Type B pancreatic cell (in vitro differentiated cells): ENCODE results near the gene PLD5. TPM values are rescaled to one million over a fixed set of nuclear protein-coding genes. Genes with fewer than 3 reads are reported as not detected.

Source experiments
- DNase-seq: peaks from one replicate; pipeline ENCODE4 v3.0.0; 2021; ENCODE audit warnings: mixed read lengths; ENCODE audit not compliant: unreplicated experiment; ENCODE audit errors: extremely low spot score
- H3K27ac Mint-ChIP-seq: 2 replicates; pipeline ENCODE4 v1.8.0; 2021; ENCODE audit warnings: mild to moderate bottlenecking, mixed read lengths
- H3K27me3 Mint-ChIP-seq: 2 replicates; pipeline ENCODE4 v1.8.0; 2021; ENCODE audit warnings: mixed read lengths
- H3K36me3 Mint-ChIP-seq: 2 replicates; pipeline ENCODE4 v1.8.0; 2021; ENCODE audit warnings: mixed read lengths
- H3K4me1 Mint-ChIP-seq: one replicate; pipeline ENCODE4 v1.8.0; 2021; ENCODE audit warnings: mixed read lengths; ENCODE audit not compliant: unreplicated experiment
- H3K4me3 Mint-ChIP-seq: 2 replicates; pipeline ENCODE4 v1.8.0; 2021; ENCODE audit warnings: mild to moderate bottlenecking, mixed read lengths
- H3K9me3 Mint-ChIP-seq: 2 replicates; pipeline ENCODE4 v1.8.0; 2021; ENCODE audit warnings: mixed read lengths
- total RNA-seq: library from RNA; stranded (reverse); gene quantifications from 2 replicates; pipeline ENCODE4 v1.2.1, GENCODE V29; 2021; ENCODE audit warnings: low replicate concordance
- TF ChIP-seq, protein P1 (sequence below): fragments of 200-600 bp; sonication (generic); conservative IDR thresholded peaks from 2 replicates; pipeline ENCODE4 v1.5.0; 2021; ENCODE audit warnings: antibody characterized with exemption, mild to moderate bottlenecking

Gene PLD5
- total RNA-seq, 1 donor from 2014 or later: 2.6 TPM

GRCh38 chr1:242178924-242179708 lies 345.4 kb downstream of the PLD5 start:
- no peaks in the 10 kb centered on the region for H3K36me3 Mint-ChIP-seq
- no peaks in the 10 kb centered on the region for H3K27me3 Mint-ChIP-seq
- no peak overlapping the region for H3K4me3 Mint-ChIP-seq
- TF ChIP-seq, protein P1, sequence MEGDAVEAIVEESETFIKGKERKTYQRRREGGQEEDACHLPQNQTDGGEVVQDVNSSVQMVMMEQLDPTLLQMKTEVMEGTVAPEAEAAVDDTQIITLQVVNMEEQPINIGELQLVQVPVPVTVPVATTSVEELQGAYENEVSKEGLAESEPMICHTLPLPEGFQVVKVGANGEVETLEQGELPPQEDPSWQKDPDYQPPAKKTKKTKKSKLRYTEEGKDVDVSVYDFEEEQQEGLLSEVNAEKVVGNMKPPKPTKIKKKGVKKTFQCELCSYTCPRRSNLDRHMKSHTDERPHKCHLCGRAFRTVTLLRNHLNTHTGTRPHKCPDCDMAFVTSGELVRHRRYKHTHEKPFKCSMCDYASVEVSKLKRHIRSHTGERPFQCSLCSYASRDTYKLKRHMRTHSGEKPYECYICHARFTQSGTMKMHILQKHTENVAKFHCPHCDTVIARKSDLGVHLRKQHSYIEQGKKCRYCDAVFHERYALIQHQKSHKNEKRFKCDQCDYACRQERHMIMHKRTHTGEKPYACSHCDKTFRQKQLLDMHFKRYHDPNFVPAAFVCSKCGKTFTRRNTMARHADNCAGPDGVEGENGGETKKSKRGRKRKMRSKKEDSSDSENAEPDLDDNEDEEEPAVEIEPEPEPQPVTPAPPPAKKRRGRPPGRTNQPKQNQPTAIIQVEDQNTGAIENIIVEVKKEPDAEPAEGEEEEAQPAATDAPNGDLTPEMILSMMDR: no peak
- peaks cover 9% of the 10 kb centered on the region for H3K4me1 Mint-ChIP-seq
- no peak overlapping the region for H3K27ac Mint-ChIP-seq
- no peak for DNase-seq
- peaks cover 8% of the 10 kb centered on the region for H3K9me3 Mint-ChIP-seq

- H3K9me3 Mint-ChIP-seq: peaks cover 8% of the 10 kb centered on the region
- TF ChIP-seq, protein P1: no peak
- H3K4me1 Mint-ChIP-seq: peaks cover 9% of the 10 kb centered on the region
- H3K4me3 Mint-ChIP-seq: no peak overlapping the region
- DNase-seq: no peak
- no peaks in the 10 kb centered on the region for H3K27me3 Mint-ChIP-seq
- no peak overlapping the region for H3K27ac Mint-ChIP-seq
- no peaks in the 10 kb centered on the region for H3K36me3 Mint-ChIP-seq
Measured at GRCh38 chr1:242178436-242178835, 346.1 kb downstream of the PLD5 start.

DNA sequence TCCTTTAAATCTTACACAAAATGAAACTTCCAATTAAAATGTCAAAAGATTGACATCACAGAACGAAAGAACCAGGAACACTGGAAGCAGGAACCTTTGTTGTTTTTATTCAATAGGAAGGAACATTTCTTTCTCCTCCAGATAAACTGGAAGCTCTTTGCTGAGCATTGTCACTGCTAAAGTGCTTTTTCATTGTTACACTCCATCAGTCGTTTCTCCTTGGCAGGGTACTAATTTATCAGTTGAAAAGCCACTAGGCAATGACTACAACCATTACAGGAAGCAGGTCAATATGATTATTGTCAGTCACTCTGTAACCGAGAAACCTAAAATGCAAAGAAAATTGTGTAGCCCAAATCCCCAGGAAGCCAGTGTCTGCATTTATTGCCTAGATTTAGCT lies 362.4 kb downstream of the PLD5 start:
- no peak overlapping the region for H3K4me3 Mint-ChIP-seq

GRCh38 chr1:242147096-242147976 lies 377.2 kb downstream of the PLD5 start:
- H3K4me3 Mint-ChIP-seq: no peak overlapping the region

More for the DNA sequence above, 362.4 kb downstream of the PLD5 start:
- Mint-ChIP-seq H3K27me3 (no peaks in the 10 kb centered on the region), H3K4me1 (no peaks in the 10 kb centered on the region), H3K36me3 (no peaks in the 10 kb centered on the region), H3K9me3 (no peaks in the 10 kb centered on the region), H3K27ac (no peak overlapping the region)
- TF ChIP-seq, protein P1: no peak
- DNase-seq: no peak

GRCh38 chr1:242146652-242147051 lies 377.8 kb downstream of the PLD5 start:
- H3K4me1 Mint-ChIP-seq: no peaks in the 10 kb centered on the region
- H3K27me3 Mint-ChIP-seq: no peaks in the 10 kb centered on the region
- DNase-seq: no peak
- no peak overlapping the region for H3K4me3 Mint-ChIP-seq
- H3K27ac Mint-ChIP-seq: no peak overlapping the region
- H3K9me3 Mint-ChIP-seq: no peaks in the 10 kb centered on the region
- TF ChIP-seq, protein P1: no peak
- no peaks in the 10 kb centered on the region for H3K36me3 Mint-ChIP-seq

More at GRCh38 chr1:242147096-242147976, 377.2 kb downstream of the PLD5 start:
- TF ChIP-seq, protein P1: no peak
- Mint-ChIP-seq H3K36me3 (no peaks in the 10 kb centered on the region), H3K27me3 (no peaks in the 10 kb centered on the region), H3K27ac (no peak overlapping the region), H3K9me3 (no peaks in the 10 kb centered on the region), H3K4me1 (no peaks in the 10 kb centered on the region)
- DNase-seq: no peak
